CD14-positive monocyte (primary cell): Measurements from ENCODE around the gene UCHL1. TPM values are rescaled to one million over a fixed set of nuclear protein-coding genes. Genes with fewer than 3 reads are reported as not detected.

Source experiments
- DNase-seq, 3 donors: peaks; one replicate each; pipeline ENCODE4 v3.0.0-alpha.2; 2011 to 2022
- H2AFZ ChIP-seq: 2 replicates; pipeline ENCODE4 v1.6.0; 2012; ENCODE audit warnings: mild to moderate bottlenecking, low read depth, low read length, inconsistent platforms; ENCODE audit not compliant: insufficient read depth, poor library complexity, severe bottlenecking
- H3K27ac ChIP-seq, 2 donors: 1 replicate in 1 of 2; 2 replicates in 1 of 2; pipeline ENCODE4 v1.5.1; 2012 to 2013; ENCODE audit warnings: low read length in 2 of 2, control low read depth in 1 of 2, inconsistent platforms in 1 of 2, low read depth in 1 of 2, mild to moderate bottlenecking in 1 of 2
- H3K27me3 ChIP-seq, 2 donors: one replicate each; pipeline versions ENCODE4 v1.6.0 to v1.6.1; 2011 to 2013; ENCODE audit warnings: low read length in 2 of 2; ENCODE audit not compliant: control insufficient read depth in 2 of 2, insufficient read depth in 2 of 2
- H3K36me3 ChIP-seq, 2 donors: replicated peaks in 1 of 2; 1 replicate in 1 of 2; 2 replicates in 1 of 2; pipeline versions ENCODE4 v1.5.1 to v1.6.1; 2012 to 2013; ENCODE audit warnings: low read length in 2 of 2, control low read depth in 1 of 2, inconsistent platforms in 1 of 2, mild to moderate bottlenecking in 1 of 2; ENCODE audit not compliant: insufficient read depth in 2 of 2, control insufficient read depth in 1 of 2
- H3K4me1 ChIP-seq, 2 donors: 1 replicate in 1 of 2; 2 replicates in 1 of 2; pipeline versions ENCODE4 v1.5.1 to v1.6.1; 2012 to 2013; ENCODE audit warnings: low read length in 2 of 2, control low read depth in 1 of 2, inconsistent platforms in 1 of 2, mild to moderate bottlenecking in 1 of 2, moderate library complexity in 1 of 2; ENCODE audit not compliant: insufficient read depth in 2 of 2, control insufficient read depth in 1 of 2
- H3K4me2 ChIP-seq: replicated peaks from 2 replicates; pipeline ENCODE3; 2012; ENCODE audit warnings: low read length, moderate library complexity, mild to moderate bottlenecking; ENCODE audit not compliant: poor library complexity, severe bottlenecking; ENCODE audit errors: extremely low read depth
- H3K4me3 ChIP-seq, 3 experiments: fragments of 200-600 bp in 1 of 3; sonication (generic) in 1 of 3; replicated peaks in 1 of 3; 1 replicate in 2 of 3; 2 replicates in 1 of 3; pipeline ENCODE4 v1.5.1; 2011 to 2013; ENCODE audit warnings: low read length in 3 of 3, mild to moderate bottlenecking in 3 of 3, control low read depth in 2 of 3, low read depth in 2 of 3, inconsistent platforms in 1 of 3, moderate library complexity in 1 of 3
- H3K79me2 ChIP-seq: 2 replicates; pipeline ENCODE4 v1.6.0; 2012; ENCODE audit warnings: mild to moderate bottlenecking, control low read depth, inconsistent platforms, low read length, moderate library complexity; ENCODE audit not compliant: insufficient read depth
- H3K9ac ChIP-seq: 2 replicates; pipeline ENCODE4 v1.6.0; 2017; ENCODE audit warnings: low read length, mild to moderate bottlenecking; ENCODE audit not compliant: insufficient read depth, poor library complexity, severe bottlenecking
- H3K9me3 ChIP-seq, 2 donors: replicated peaks in 1 of 2; 1 replicate in 1 of 2; 2 replicates in 1 of 2; pipeline versions ENCODE4 v1.5.1 to v1.6.1; 2012 to 2013; ENCODE audit warnings: low read length in 2 of 2, control low read depth in 1 of 2; ENCODE audit not compliant: control insufficient read depth in 1 of 2, insufficient read depth in 1 of 2
- H4K20me1 ChIP-seq: 2 replicates; pipeline ENCODE4 v1.6.0; 2012; ENCODE audit warnings: mild to moderate bottlenecking, low read length, control low read depth, moderate library complexity; ENCODE audit not compliant: insufficient read depth
- H3K27ac Mint-ChIP-seq, 7 donors: one replicate each; pipeline ENCODE4 v1.8.0; 2020; ENCODE audit warnings: mild to moderate bottlenecking in 7 of 7, mixed read lengths in 7 of 7, moderate library complexity in 6 of 7, inconsistent platforms in 2 of 7
- H3K27me3 Mint-ChIP-seq, 3 donors: one replicate each; pipeline ENCODE4 v1.8.0; 2021 to 2022; ENCODE audit warnings: low read depth in 3 of 3, mild to moderate bottlenecking in 3 of 3, mixed read lengths in 3 of 3, moderate library complexity in 3 of 3, inconsistent platforms in 1 of 3
- H3K36me3 Mint-ChIP-seq, 2 donors: one replicate each; pipeline ENCODE4 v1.8.0; 2020; ENCODE audit warnings: mixed read lengths in 2 of 2, inconsistent platforms in 1 of 2, mild to moderate bottlenecking in 1 of 2
- H3K4me1 Mint-ChIP-seq: one replicate; pipeline ENCODE4 v1.8.0; 2020; ENCODE audit warnings: mild to moderate bottlenecking, mixed read lengths
- H3K4me3 Mint-ChIP-seq, 2 donors: one replicate each; pipeline ENCODE4 v1.8.0; 2020; ENCODE audit warnings: mild to moderate bottlenecking in 2 of 2, mixed read lengths in 2 of 2, moderate library complexity in 1 of 2
- H3K9me3 Mint-ChIP-seq, 7 donors: one replicate each; pipeline ENCODE4 v1.8.0; 2020 to 2022; ENCODE audit warnings: mixed read lengths in 7 of 7, mild to moderate bottlenecking in 6 of 7, moderate library complexity in 6 of 7, inconsistent platforms in 2 of 7
- WGBS: methylation state at CpG from one replicate; pipeline ENCODE4 v1.1.5; 2013; ENCODE audit warnings: missing lambda C conversion rate; ENCODE audit not compliant: insufficient coverage; 5-methylcytosine and 5-hydroxymethylcytosine counted together
- intact Hi-C, 2 donors: fragments of 100-400 bp; cut with micrococcal nuclease; formaldehyde crosslinking; loops; one replicate each; pipeline versions ENCODE4 v1.15.0 to v1.15.1; 2023
- polyA minus RNA-seq: library from RNA; depleted of rRNA, polyadenylated mRNA; stranded (reverse); fragments of >200 nt; gene quantifications from 2 replicates; pipeline ENCODE4 v1.2.3, GENCODE V29; 2012
- polyA plus RNA-seq, 3 donors: library from polyadenylated mRNA; depleted of rRNA in 1 of 3; unstranded in 2 of 3; stranded (reverse) in 1 of 3; fragments of 300-500 nt in 2 of 3; fragments of >200 nt in 1 of 3; fragmentation: Illumina TruSeq in 2 of 3; gene quantifications; 1 replicate in 2 of 3; 2 replicates in 1 of 3; pipeline ENCODE4 v1.2.3, GENCODE V29; 2012 to 2021
- total RNA-seq, 12 experiments: library from RNA in 1 of 12; stranded (reverse) in 1 of 12; fragments of 120-200 nt in 1 of 12; gene quantifications; one replicate each; pipeline ENCODE4 v1.2.4 and lab custom pipeline; 2013 to 2026; ENCODE audit warnings: mixed read lengths in 6 of 12, inconsistent platforms in 1 of 12
- TF ChIP-seq, protein P1 (sequence below): fragments of 200-600 bp; IDR thresholded peaks from one replicate; pipeline ENCODE4 v1.8.0; 2022; ENCODE audit warnings: antibody characterized with exemption, mild to moderate bottlenecking

Gene UCHL1
- 5.5 TPM for total RNA-seq (2013)
- polyA plus RNA-seq (not detected), polyA minus RNA-seq (not detected in 2 replicates), total RNA-seq (lab: John Stamatoyannopoulos, UW) (0.06 to 34.1 (median 0.41) reads per million in 11 experiments)

GRCh38 chr4:41256740-41257256 lies at the start of gene UCHL1:
Gene UCHL1 (plus strand): TSS chr4:41256928. CDS start chr4:41256977, 49 bp downstream.
- H3K4me1 Mint-ChIP-seq: peaks cover 14% of the 10 kb centered on the region
- Histone ChIP-seq H3K9me3 (peaks cover 2 to 10% of the 10 kb centered on the region in 2 donors), H3K36me3 (no peaks in the 10 kb centered on the region), H3K27me3 (peaks cover 41 to 56% of the 10 kb centered on the region in 2 donors), H3K4me3 (peak within 1 kb of the TSS in 1 of 3 experiments; percentile 71), H3K4me2 (peak within 1 kb of the TSS; percentile 80), H4K20me1 (no peaks in the 10 kb centered on the region), H2AFZ (peak within 1 kb of the TSS; percentile 60), H3K79me2 (no peaks in the 10 kb centered on the region), H3K9ac (no peak within 1 kb of the TSS), H3K4me1 (peaks cover 12 to 16% of the 10 kb centered on the region in 2 donors), H3K27ac (no peak within 1 kb of the TSS)
- H3K4me3 Mint-ChIP-seq: peak within 1 kb of the TSS; percentile 69 to 86
- peak in 1 of 3 donors; percentile 4 for DNase-seq
- TF ChIP-seq, protein P1, sequence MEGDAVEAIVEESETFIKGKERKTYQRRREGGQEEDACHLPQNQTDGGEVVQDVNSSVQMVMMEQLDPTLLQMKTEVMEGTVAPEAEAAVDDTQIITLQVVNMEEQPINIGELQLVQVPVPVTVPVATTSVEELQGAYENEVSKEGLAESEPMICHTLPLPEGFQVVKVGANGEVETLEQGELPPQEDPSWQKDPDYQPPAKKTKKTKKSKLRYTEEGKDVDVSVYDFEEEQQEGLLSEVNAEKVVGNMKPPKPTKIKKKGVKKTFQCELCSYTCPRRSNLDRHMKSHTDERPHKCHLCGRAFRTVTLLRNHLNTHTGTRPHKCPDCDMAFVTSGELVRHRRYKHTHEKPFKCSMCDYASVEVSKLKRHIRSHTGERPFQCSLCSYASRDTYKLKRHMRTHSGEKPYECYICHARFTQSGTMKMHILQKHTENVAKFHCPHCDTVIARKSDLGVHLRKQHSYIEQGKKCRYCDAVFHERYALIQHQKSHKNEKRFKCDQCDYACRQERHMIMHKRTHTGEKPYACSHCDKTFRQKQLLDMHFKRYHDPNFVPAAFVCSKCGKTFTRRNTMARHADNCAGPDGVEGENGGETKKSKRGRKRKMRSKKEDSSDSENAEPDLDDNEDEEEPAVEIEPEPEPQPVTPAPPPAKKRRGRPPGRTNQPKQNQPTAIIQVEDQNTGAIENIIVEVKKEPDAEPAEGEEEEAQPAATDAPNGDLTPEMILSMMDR: no peak
- peaks cover 0 to 8% (median 4%) of the 10 kb centered on the region in 7 donors for H3K9me3 Mint-ChIP-seq
- peaks cover 44 to 63% (median 58%) of the 10 kb centered on the region in 3 donors for H3K27me3 Mint-ChIP-seq
- H3K36me3 Mint-ChIP-seq: peaks cover 0 to 9% of the 10 kb centered on the region in 2 donors
- WGBS: under 1% methylated on average over 55 of the region's 55 CpGs
- intact Hi-C loops: no loop called here
- peak within 1 kb of the TSS in 1 of 7 donors; percentile 77 for H3K27ac Mint-ChIP-seq

DNA sequence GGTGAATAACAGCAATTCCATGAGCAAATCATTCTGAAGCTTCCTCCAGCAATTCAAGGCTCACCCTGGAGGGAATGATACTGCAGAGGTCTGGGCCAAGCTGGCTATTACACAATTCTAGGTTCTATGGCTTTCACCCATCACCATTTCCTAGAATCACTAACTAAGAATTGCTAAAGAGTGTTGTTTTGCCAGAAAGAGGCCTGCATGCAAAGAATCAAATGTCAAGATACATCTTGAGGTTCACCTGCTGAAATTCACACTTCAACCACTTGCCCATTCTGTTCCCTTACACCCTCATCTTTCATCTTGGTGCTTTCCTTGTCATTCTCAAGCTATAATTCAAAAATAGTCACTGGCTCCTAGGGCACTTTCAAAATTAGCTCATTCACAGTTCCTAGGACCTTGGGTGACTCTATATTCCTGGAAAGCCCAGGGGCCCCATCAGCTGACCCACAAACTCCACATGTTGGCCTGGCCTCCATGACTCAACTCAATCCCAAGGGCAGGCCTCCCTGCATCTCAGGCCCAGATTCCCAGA lies 49.4 kb upstream of the UCHL1 start:
- Histone ChIP-seq H3K4me2 (no peak overlapping the region), H3K9ac (no peak overlapping the region), H3K36me3 (no peaks in the 10 kb centered on the region), H4K20me1 (no peaks in the 10 kb centered on the region), H2AFZ (no peak overlapping the region), H3K9me3 (no peaks in the 10 kb centered on the region), H3K79me2 (no peaks in the 10 kb centered on the region), H3K4me1 (peaks cover 0 to 4% of the 10 kb centered on the region in 2 donors), H3K4me3 (no peak overlapping the region), H3K27ac (no peak overlapping the region), H3K27me3 (peaks cover 5 to 7% of the 10 kb centered on the region in 2 donors)
- H3K27ac Mint-ChIP-seq: peak overlapping the region in 1 of 7 donors; percentile 9
- H3K4me1 Mint-ChIP-seq: peaks cover 13% of the 10 kb centered on the region
- H3K27me3 Mint-ChIP-seq: peaks cover 13 to 31% (median 13%) of the 10 kb centered on the region in 3 donors
- TF ChIP-seq, protein P1: no peak
- no peaks in the 10 kb centered on the region for H3K36me3 Mint-ChIP-seq
- no peak overlapping the region for H3K4me3 Mint-ChIP-seq
- H3K9me3 Mint-ChIP-seq: no peaks in the 10 kb centered on the region
- DNase-seq: no peak
- intact Hi-C loops: no loop called here
